GM10847 (cell line): Measurements from ENCODE around the gene BDH1.

Experiments
- POLR2A ChIP-seq: IDR thresholded peaks from 2 replicates; pipeline ENCODE4 v1.6.1; 2011; ENCODE audit not compliant: insufficient read length; ENCODE audit errors: extremely low read depth

BDH1 gene

GRCh38 chr3:197501879-197502620 is 53.7 kb downstream of the BDH1 start:
- no peak for TF ChIP-seq POLR2A

GRCh38 chr3:197501496-197501878 is 54.3 kb downstream of the BDH1 start:
- no peak for TF ChIP-seq POLR2A

- no peak for TF ChIP-seq POLR2A
Measured at GRCh38 chr3:197500812-197501211, 55.0 kb downstream of the BDH1 start.

- TF ChIP-seq POLR2A, result no peak
Measured at GRCh38 chr3:197499427-197499826, 56.3 kb downstream of the BDH1 start.

GRCh38 chr3:197498499-197499241 is 57.1 kb downstream of the BDH1 start:
- no peak for TF ChIP-seq POLR2A

- no peak for TF ChIP-seq POLR2A
Measured at GRCh38 chr3:197496746-197497125, 59.0 kb downstream of the BDH1 start.

- no peak for TF ChIP-seq POLR2A
Measured at GRCh38 chr3:197495999-197496745, 59.6 kb downstream of the BDH1 start.

- no peak for TF ChIP-seq POLR2A
Measured at GRCh38 chr3:197495499-197495898, 60.3 kb downstream of the BDH1 start.

- TF ChIP-seq POLR2A, result no peak
Measured at GRCh38 chr3:197495059-197495455, 60.7 kb downstream of the BDH1 start.

GRCh38 chr3:197494366-197495058 is 61.3 kb downstream of the BDH1 start:
- no peak for TF ChIP-seq POLR2A

GRCh38 chr3:197493049-197493448 is 62.7 kb downstream of the BDH1 start:
- TF ChIP-seq POLR2A, result no peak

- no peak for TF ChIP-seq POLR2A
Measured at GRCh38 chr3:197491923-197492664, 63.7 kb downstream of the BDH1 start.

GRCh38 chr3:197491478-197491877 is 64.3 kb downstream of the BDH1 start:
- no peak for TF ChIP-seq POLR2A

GRCh38 chr3:197490098-197491058 is 65.4 kb downstream of the BDH1 start:
- no peak for TF ChIP-seq POLR2A

GRCh38 chr3:197487911-197488391 is 67.8 kb downstream of the BDH1 start:
- no peak for TF ChIP-seq POLR2A
